Measurements from ENCODE around the gene KIRREL3. TPM values are rescaled to one million over a fixed set of nuclear protein-coding genes. Genes with fewer than 3 reads are reported as not detected.

Gene KIRREL3
- total and polyA plus RNA-seq, 2 of the 8 experiments (the other 6 are each of a cell fraction or from before 2014, with no cell fraction given) = 0.29 to 0.32 TPM

DNA sequence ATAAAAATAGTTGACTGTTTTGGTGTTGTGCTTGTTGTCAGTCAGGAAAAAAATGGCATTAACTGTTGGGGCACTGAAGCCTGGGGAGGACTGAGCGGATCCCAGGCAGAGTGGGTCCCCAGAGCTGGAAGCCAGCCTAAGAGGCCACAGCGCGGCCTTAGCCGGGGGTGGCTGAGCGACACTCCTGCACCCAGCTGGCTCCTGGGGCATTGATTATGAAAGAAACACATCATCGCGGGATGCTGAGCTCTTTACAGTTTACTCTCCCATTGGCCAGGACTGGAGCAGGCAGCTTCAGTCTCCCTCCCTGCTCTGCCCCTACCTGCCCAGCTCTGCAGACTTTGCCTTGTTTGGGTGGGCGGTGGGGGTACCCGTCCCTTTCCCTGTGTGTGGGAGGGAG is 523.6 kb downstream of the KIRREL3 start:
- Histone ChIP-seq H4K20me1 (replicated peaks in 1 of 2; ENCODE audit: control insufficient read depth in 1 of 2, insufficient read depth in 2 of 2, low read length in 2 of 2) (no peaks in the 10 kb centered on the region), H3K79me1 (ENCODE audit: low read depth, low read length) (no peaks in the 10 kb centered on the region), H3K4me1 (replicated peaks in 1 of 4; ENCODE audit: control insufficient read depth in 3 of 4, insufficient read depth in 4 of 4, low read length in 3 of 4) (peaks cover 0 to 6% (median 2%) of the 10 kb centered on the region in 4 experiments; a peak in 6 of 7 replicates), H4K5ac (ENCODE audit: insufficient read length, low read depth, low read length) (no peak overlapping the region), H2BK15ac (ENCODE audit: low read length) (no peak overlapping the region), H2BK5ac (ENCODE audit: low read depth, low read length) (no peak overlapping the region), H2BK12ac (ENCODE audit: low read depth, low read length) (no peak overlapping the region), H3K36me3 (ENCODE audit: control insufficient read depth in 2 of 4, insufficient read depth in 4 of 4, low read length in 3 of 4) (no peaks in the 10 kb centered on the region), H3K9me3 (ENCODE audit: insufficient read depth in 2 of 2, low read depth in 1 of 2, low read length in 1 of 2) (no peaks in the 10 kb centered on the region), H2BK20ac (ENCODE audit: low read length) (no peak overlapping the region), H3K9ac (replicated peaks in 1 of 4; ENCODE audit: extremely low read depth in 1 of 4, low read depth in 3 of 4, low read length in 3 of 4) (no peak overlapping the region), H3K23me2 (ENCODE audit: low read depth, low read length) (peaks cover 4% of the 10 kb centered on the region; the same call in 1 of the 2 replicates), H3K23ac (ENCODE audit: insufficient read length) (no peak overlapping the region), H2BK120ac (replicated peaks; ENCODE audit: low read depth, low read length) (no peak overlapping the region), H3K79me2 (ENCODE audit: control insufficient read depth in 1 of 2, insufficient read depth in 2 of 2, low read length in 2 of 2) (no peaks in the 10 kb centered on the region), H3K27me3 (replicated peaks in 1 of 4; ENCODE audit: control insufficient read depth in 3 of 4, extremely low read depth in 1 of 4, insufficient read depth in 3 of 4, low read length in 3 of 4) (no peaks in the 10 kb centered on the region), H3K4me3 (ENCODE audit: extremely low read depth in 1 of 4, insufficient read depth in 2 of 4, low read depth in 3 of 4, low read length in 4 of 4) (no peak overlapping the region), H3K56ac (replicated peaks; ENCODE audit: insufficient read length, low read depth, low read length) (no peak overlapping the region), H2AFZ (ENCODE audit: low read length) (no peak overlapping the region), H3K18ac (ENCODE audit: extremely low read depth, low read length) (no peak overlapping the region), H3K4ac (replicated peaks; ENCODE audit: insufficient read length, low read depth, low read length) (no peak overlapping the region), H4K8ac (ENCODE audit: extremely low read depth, insufficient read depth, low read length) (no peak overlapping the region), H4K91ac (replicated peaks; ENCODE audit: insufficient read length, low read length) (no peak overlapping the region), H3K27ac (ENCODE audit: low read depth, low read length) (no peak overlapping the region), H2AK5ac (ENCODE audit: low read depth, low read length) (no peak overlapping the region), H3K4me2 (ENCODE audit: insufficient read depth in 1 of 2, low read depth in 2 of 2, low read length in 2 of 2) (no peak overlapping the region), H3K14ac (ENCODE audit: insufficient read length) (no peak overlapping the region)
- TF ChIP-seq RBBP5 (IDR thresholded peaks at IDR 0.05; ENCODE audit: borderline replicate concordance, low read depth, low read length) (no peak), EGR1 (IDR thresholded peaks at IDR 0.05; ENCODE audit: borderline replicate concordance, low read depth, low read length) (no peak), CHD1 (IDR thresholded peaks at IDR 0.05; ENCODE audit: low read depth, low read length) (no peak), EP300 (IDR thresholded peaks at IDR 0.05; ENCODE audit: borderline replicate concordance in 1 of 2, low read depth in 2 of 2, low read length in 2 of 2) (no peak), GABPA (IDR thresholded peaks at IDR 0.05; ENCODE audit: borderline replicate concordance, insufficient read depth, low read length) (no peak), TAF1 (IDR thresholded peaks at IDR 0.05; ENCODE audit: low read depth, low read length) (no peak), YY1 (IDR thresholded peaks at IDR 0.05; ENCODE audit: low read depth, low read length) (no peak), SIX5 (IDR thresholded peaks at IDR 0.05; ENCODE audit: low read depth, low read length) (no peak), TBP (IDR thresholded peaks at IDR 0.05; ENCODE audit: low read depth, low read length) (no peak), ASH2L (IDR thresholded peaks at IDR 0.05; ENCODE audit: low read length) (no peak), POLR2A (IDR thresholded peaks at IDR 0.05; ENCODE audit: control extremely low read depth in 1 of 2, low read depth in 2 of 2, low read length in 2 of 2) (no peak), SUZ12 (IDR thresholded peaks at IDR 0.05; ENCODE audit: low read length) (no peak)
- ChIA-PET CTCF (ENCODE audit: partially characterized antibody) (interaction anchor here (1.0 to 1.9 kb wide), 5 partner anchors 18 to 45 kb away, joined by 3 to 7 read pairs (median 4); no protein-coding TSS in a partner anchor), POLR2A (ENCODE audit: partially characterized antibody) (interaction anchor here (1.3 kb wide), 1 partner anchor 9 kb away, joined by 4 read pairs; no protein-coding TSS in a partner anchor)
- no peak for DNase-seq (ENCODE audit: low read depth in 1 of 2, low spot score in 2 of 2)
- FAIRE-seq = no peak
- 88% methylated on average over 9 of the region's 9 CpGs; no CpG with 5 or more reads in 1 of the 2 experiments for WGBS, 2 experiments (ENCODE audit: extremely low coverage in 1 of 2, insufficient coverage in 1 of 2, insufficient read length in 1 of 2, insufficient replicate concordance in 2 of 2, low coverage in 1 of 2, low lambda C conversion rate in 2 of 2, missing lambda C conversion rate in 1 of 2)

Measured in H1 (cell line).